ENCODE measurements around the gene FOXL2NB.

DNA sequence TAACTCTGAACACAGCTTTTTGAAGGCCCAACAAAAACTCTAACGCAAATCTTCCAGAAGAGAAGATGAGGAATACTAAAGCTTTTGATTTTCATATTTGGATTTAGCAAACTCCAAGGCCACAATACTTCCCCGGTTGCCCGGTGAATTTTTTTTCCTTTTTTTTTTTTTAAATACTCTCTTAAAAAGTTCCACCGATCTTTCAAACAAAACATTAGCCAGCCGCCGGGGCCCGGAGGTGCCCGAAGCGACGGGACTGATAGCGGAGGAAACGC is 2.4 kb upstream of the FOXL2NB start:
- TF ChIP-seq TP53 (CRISPR knock-in tag; IDR thresholded peaks at IDR 0.05) (no peak), RFX5 (IDR thresholded peaks at IDR 0.05) (no peak), SMC3 (IDR thresholded peaks at IDR 0.05) (no peak)
- TF ChIP-seq, protein P1, sequence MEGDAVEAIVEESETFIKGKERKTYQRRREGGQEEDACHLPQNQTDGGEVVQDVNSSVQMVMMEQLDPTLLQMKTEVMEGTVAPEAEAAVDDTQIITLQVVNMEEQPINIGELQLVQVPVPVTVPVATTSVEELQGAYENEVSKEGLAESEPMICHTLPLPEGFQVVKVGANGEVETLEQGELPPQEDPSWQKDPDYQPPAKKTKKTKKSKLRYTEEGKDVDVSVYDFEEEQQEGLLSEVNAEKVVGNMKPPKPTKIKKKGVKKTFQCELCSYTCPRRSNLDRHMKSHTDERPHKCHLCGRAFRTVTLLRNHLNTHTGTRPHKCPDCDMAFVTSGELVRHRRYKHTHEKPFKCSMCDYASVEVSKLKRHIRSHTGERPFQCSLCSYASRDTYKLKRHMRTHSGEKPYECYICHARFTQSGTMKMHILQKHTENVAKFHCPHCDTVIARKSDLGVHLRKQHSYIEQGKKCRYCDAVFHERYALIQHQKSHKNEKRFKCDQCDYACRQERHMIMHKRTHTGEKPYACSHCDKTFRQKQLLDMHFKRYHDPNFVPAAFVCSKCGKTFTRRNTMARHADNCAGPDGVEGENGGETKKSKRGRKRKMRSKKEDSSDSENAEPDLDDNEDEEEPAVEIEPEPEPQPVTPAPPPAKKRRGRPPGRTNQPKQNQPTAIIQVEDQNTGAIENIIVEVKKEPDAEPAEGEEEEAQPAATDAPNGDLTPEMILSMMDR (IDR thresholded peaks at IDR 0.05): no peak
